HepG2 (cell line): ENCODE measurements around the gene SFXN5. TPM values are rescaled to one million over a fixed set of nuclear protein-coding genes. Genes with fewer than 3 reads are reported as not detected.

Experiments
- ATAC-seq: fragments of 200-7000 bp; cut with Tn5 transposase; 3 replicates; pipeline ENCODE4 v1.9.1; 2020; ENCODE audit warnings: mild to moderate bottlenecking, moderate library complexity
- BruUV-seq: library from RNA; stranded (reverse); fragments of 400-500 nt; replicated peaks from 2 replicates; lab custom pipeline; 2021; lab: Mats Ljungman, UMichigan
- CTCF ChIA-PET: fragments of 300-600 bp; formaldehyde crosslinking; extraction: SDS; loops from one replicate; lab custom pipeline; 2021; ENCODE audit warnings: low total read pairs, inconsistent platforms, low intra/inter-chr PET ratio; lab: Yijun Ruan, JAX
- POLR2A ChIA-PET: fragments of 350-600 bp; sonication (Branson Sonifier 250); formaldehyde crosslinking; loops from one replicate; lab custom pipeline; 2020; ENCODE audit warnings: antibody characterized with exemption, inconsistent platforms; lab: Yijun Ruan, JAX
- DNase-seq: peaks from one replicate; pipeline ENCODE4 v3.0.0-alpha.2; 2015; ENCODE audit warnings: low spot score
- FAIRE-seq: peaks from 3 replicates; lab custom pipeline; 2011; peaks lifted over from hg19 to GRCh38; lab: Jason Lieb, UNC
- H2AFZ ChIP-seq: one replicate; pipeline ENCODE4 v1.6.1; 2011; ENCODE audit warnings: low read length, inconsistent platforms
- H3K27ac ChIP-seq: fragments of 300-600 bp; 3 replicates; pipeline ENCODE4 v1.8.0; 2011; ENCODE audit warnings: mixed run types, mild to moderate bottlenecking, mixed read lengths, low read length, inconsistent platforms; ENCODE audit not compliant: insufficient read depth; ENCODE audit errors: extremely low read length
- H3K27me3 ChIP-seq, 2 experiments: fragments of 200-600 bp in 1 of 2; 2 replicates in 1 of 2; 3 replicates in 1 of 2; pipeline versions ENCODE4 v1.6.0 to v1.8.0; 2011; ENCODE audit warnings: low read length in 2 of 2, mild to moderate bottlenecking in 2 of 2, moderate library complexity in 2 of 2, inconsistent platforms in 1 of 2; ENCODE audit not compliant: insufficient read depth in 2 of 2, control insufficient read depth in 1 of 2
- H3K36me3 ChIP-seq, 2 experiments: fragments of 200-600 bp in 1 of 2; replicated peaks in 1 of 2; 2 replicates in 1 of 2; 3 replicates in 1 of 2; pipeline versions ENCODE4 v1.5.1 to v1.8.0; 2011; ENCODE audit warnings: low read length in 2 of 2, inconsistent platforms in 1 of 2; ENCODE audit not compliant: insufficient read depth in 2 of 2, control insufficient read depth in 1 of 2
- H3K4me1 ChIP-seq: 2 replicates; pipeline ENCODE4 v1.5.1; 2012; ENCODE audit warnings: low read length, inconsistent platforms; ENCODE audit not compliant: insufficient read depth
- H3K4me2 ChIP-seq: 2 replicates; pipeline ENCODE4 v1.6.0; 2011; ENCODE audit warnings: low read depth, low read length, inconsistent platforms
- H3K4me3 ChIP-seq, 3 experiments: fragments of 200-600 bp in 1 of 3; sonication (generic), shearing (Covaris generic) in 1 of 3; replicated peaks in 1 of 3; 2 replicates each; pipeline ENCODE4 v1.5.1; 2011 to 2016; ENCODE audit warnings: low read length in 3 of 3, inconsistent platforms in 2 of 3, low read depth in 2 of 3, mild to moderate bottlenecking in 2 of 3, control low read depth in 1 of 3, mixed read lengths in 1 of 3; ENCODE audit not compliant: insufficient read depth in 1 of 3
- H3K79me2 ChIP-seq: one replicate; pipeline ENCODE4 v1.6.1; 2011; ENCODE audit warnings: low read length, inconsistent platforms; ENCODE audit not compliant: insufficient read depth
- H3K9ac ChIP-seq: 2 replicates; pipeline ENCODE4 v1.6.0; 2011; ENCODE audit warnings: mild to moderate bottlenecking, low read depth, low read length, inconsistent platforms; ENCODE audit not compliant: insufficient read depth
- H3K9me3 ChIP-seq: 2 replicates; pipeline ENCODE4 v1.5.1; 2012; ENCODE audit warnings: mild to moderate bottlenecking, low read length
- H4K20me1 ChIP-seq: 2 replicates; pipeline ENCODE4 v1.6.0; 2011; ENCODE audit warnings: inconsistent platforms, mild to moderate bottlenecking, low read length, moderate library complexity; ENCODE audit not compliant: insufficient read depth
- BORCS8-MEF2B ChIP-seq: sonication (generic); formaldehyde crosslinking; IDR thresholded peaks from 2 replicates; pipeline ENCODE4 v1.8.0; 2022; ENCODE audit warnings: mild to moderate bottlenecking, missing genetic modification reagents
- SRF ChIP-seq: IDR thresholded peaks from 2 replicates; pipeline ENCODE4 v1.6.1; 2011; ENCODE audit warnings: mild to moderate bottlenecking, low read depth, low read length, moderate library complexity
- ZNF296 ChIP-seq: sonication (generic); formaldehyde crosslinking; conservative IDR thresholded peaks from 2 replicates; pipeline ENCODE4 v1.5.0; 2020; ENCODE audit warnings: mild to moderate bottlenecking, missing genetic modification reagents
- ZNF512B ChIP-seq: sonication (generic); formaldehyde crosslinking; IDR thresholded peaks from 2 replicates; pipeline ENCODE4 v1.5.1; 2020; ENCODE audit warnings: missing genetic modification reagents, mild to moderate bottlenecking, borderline replicate concordance
- ZNF556 ChIP-seq: sonication (generic); formaldehyde crosslinking; IDR thresholded peaks from 2 replicates; pipeline ENCODE4 v1.4.0; 2020; ENCODE audit warnings: mild to moderate bottlenecking, missing genetic modification reagents, borderline replicate concordance
- whole genome bisulfite sequencing: methylation state at CpG from one replicate; pipeline ENCODE4 v1.1.6; 2017; ENCODE audit warnings: low lambda C conversion rate; 5-methylcytosine and 5-hydroxymethylcytosine counted together
- in situ Hi-C: cut with HindIII; loops from 2 replicates; pipeline ENCODE4 v1.10.0; 2017; ENCODE audit warnings: low pct_unique_long_range_greater_than_20kb; ENCODE audit not compliant: extremely low pct_ligation_motif_present
- intact Hi-C: fragments of 100-400 bp; cut with micrococcal nuclease; formaldehyde crosslinking; loops from one replicate; pipeline ENCODE4 v1.10.0; 2022; ENCODE audit not compliant: unreplicated experiment
- polyA plus RNA-seq, 8 experiments: library from polyadenylated mRNA; depleted of rRNA in 3 of 8; stranded (reverse) in 7 of 8; unstranded in 1 of 8; fragments of >200 nt; fragmentation: Illumina TruSeq in 4 of 8; extraction: Trizol in 4 of 8; gene quantifications; 2 replicates each; pipeline versions ENCODE4 v1.2.1 to v1.2.3, GENCODE V29; 2011 to 2016; ENCODE audit warnings: low read depth in 4 of 8, missing spikeins in 1 of 8, mixed read lengths in 1 of 8; ENCODE audit not compliant: insufficient read depth in 1 of 8
- total RNA-seq, 5 experiments: library from RNA; depleted of rRNA; stranded (reverse); fragments of >200 nt; fragmentation: Illumina TruSeq; extraction: Trizol; gene quantifications; 2 replicates each; pipeline ENCODE4 v1.2.3, GENCODE V29; 2016; ENCODE audit warnings: low read depth in 1 of 5
- TF ChIP-seq, protein P1 (sequence below): sonication (generic); formaldehyde crosslinking; IDR thresholded peaks from 2 replicates; pipeline ENCODE4 v1.4.0; 2020; ENCODE audit warnings: missing genetic modification reagents

SFXN5 gene
- total and polyA plus RNA-seq, 2 of the 13 experiments (the other 11 are each of a cell fraction or from before 2014, with no cell fraction given) = 34.9 to 37.4 TPM

- no peak for FAIRE-seq
- H3K27me3 ChIP-seq = no peaks in the 10 kb centered on the region
- no peak overlapping the region for H3K4me2 ChIP-seq
- intact Hi-C loops = no loop called here
- H2AFZ ChIP-seq = no peak overlapping the region
- H3K9ac ChIP-seq = no peak overlapping the region
- no peaks in the 10 kb centered on the region; a peak in 1 of 5 replicates for H3K36me3 ChIP-seq
- no peaks in the 10 kb centered on the region for H3K79me2 ChIP-seq
- no peak overlapping the region for H3K27ac ChIP-seq
- WGBS = 80% methylated on average over 6 of the region's 6 CpGs
- no peak overlapping the region for H3K4me3 ChIP-seq
- no TSS peak for BruUV-seq
- peaks cover 16% of the 10 kb centered on the region for H3K4me1 ChIP-seq
- in situ Hi-C loops = no loop called here
- no peak for ATAC-seq
- POLR2A ChIA-PET = no interaction called here
- no peaks in the 10 kb centered on the region for H3K9me3 ChIP-seq
- no peak for DNase-seq
- H4K20me1 ChIP-seq = peaks cover 4% of the 10 kb centered on the region; the same call in 1 of the 2 replicates
- no peak for TF ChIP-seq SRF
- TF ChIP-seq ZNF512B (CRISPR knock-in tag) = no peak
- TF ChIP-seq ZNF296 = no peak
- no peak for TF ChIP-seq BORCS8-MEF2B
- TF ChIP-seq, protein P1, sequence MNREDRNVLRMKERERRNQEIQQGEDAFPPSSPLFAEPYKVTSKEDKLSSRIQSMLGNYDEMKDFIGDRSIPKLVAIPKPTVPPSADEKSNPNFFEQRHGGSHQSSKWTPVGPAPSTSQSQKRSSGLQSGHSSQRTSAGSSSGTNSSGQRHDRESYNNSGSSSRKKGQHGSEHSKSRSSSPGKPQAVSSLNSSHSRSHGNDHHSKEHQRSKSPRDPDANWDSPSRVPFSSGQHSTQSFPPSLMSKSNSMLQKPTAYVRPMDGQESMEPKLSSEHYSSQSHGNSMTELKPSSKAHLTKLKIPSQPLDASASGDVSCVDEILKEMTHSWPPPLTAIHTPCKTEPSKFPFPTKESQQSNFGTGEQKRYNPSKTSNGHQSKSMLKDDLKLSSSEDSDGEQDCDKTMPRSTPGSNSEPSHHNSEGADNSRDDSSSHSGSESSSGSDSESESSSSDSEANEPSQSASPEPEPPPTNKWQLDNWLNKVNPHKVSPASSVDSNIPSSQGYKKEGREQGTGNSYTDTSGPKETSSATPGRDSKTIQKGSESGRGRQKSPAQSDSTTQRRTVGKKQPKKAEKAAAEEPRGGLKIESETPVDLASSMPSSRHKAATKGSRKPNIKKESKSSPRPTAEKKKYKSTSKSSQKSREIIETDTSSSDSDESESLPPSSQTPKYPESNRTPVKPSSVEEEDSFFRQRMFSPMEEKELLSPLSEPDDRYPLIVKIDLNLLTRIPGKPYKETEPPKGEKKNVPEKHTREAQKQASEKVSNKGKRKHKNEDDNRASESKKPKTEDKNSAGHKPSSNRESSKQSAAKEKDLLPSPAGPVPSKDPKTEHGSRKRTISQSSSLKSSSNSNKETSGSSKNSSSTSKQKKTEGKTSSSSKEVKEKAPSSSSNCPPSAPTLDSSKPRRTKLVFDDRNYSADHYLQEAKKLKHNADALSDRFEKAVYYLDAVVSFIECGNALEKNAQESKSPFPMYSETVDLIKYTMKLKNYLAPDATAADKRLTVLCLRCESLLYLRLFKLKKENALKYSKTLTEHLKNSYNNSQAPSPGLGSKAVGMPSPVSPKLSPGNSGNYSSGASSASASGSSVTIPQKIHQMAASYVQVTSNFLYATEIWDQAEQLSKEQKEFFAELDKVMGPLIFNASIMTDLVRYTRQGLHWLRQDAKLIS (CRISPR knock-in tag) = no peak
- no peak for TF ChIP-seq ZNF556 (CRISPR knock-in tag)
- CTCF ChIA-PET = no interaction called here
Measured at GRCh38 chr2:72940361-72940760, 131.2 kb downstream of the SFXN5 start.
